Activated T-cell treated with anti-CD3 and anti-CD28 coated beads, Interleukin-2, amount 50 U/mL, for 72 hours (primary cell): ENCODE data around the gene PTGR1. TPM values are rescaled to one million over a fixed set of nuclear protein-coding genes. Genes with fewer than 3 reads are reported as not detected.
"Not testable (repeated sequence)": the region's sequence is repeated elsewhere in the genome, so short reads cannot be mapped to it uniquely, and the experiment has no call there.

ENCODE experiments used
- ATAC-seq, 2 donors: fragments of 150-1000 bp; cut with Tn5 transposase; replicated peaks in 1 of 2; 2 replicates each; pipeline ENCODE4 v1.10.0; 2021; ENCODE audit warnings: moderate library complexity in 2 of 2, mild to moderate bottlenecking in 1 of 2
- DNase-seq, 2 donors: peaks; one replicate each; pipeline ENCODE4 v3.0.0; 2021 to 2022; ENCODE audit warnings: mixed read lengths in 1 of 2
- H3K27ac Mint-ChIP-seq: one replicate; pipeline ENCODE4 v1.8.0; 2022; ENCODE audit warnings: mild to moderate bottlenecking, moderate library complexity, mixed read lengths
- H3K27me3 Mint-ChIP-seq: one replicate; pipeline ENCODE4 v1.8.0; 2022; ENCODE audit warnings: low read depth, mixed read lengths
- H3K36me3 Mint-ChIP-seq, 2 donors: one replicate each; pipeline ENCODE4 v1.8.0; 2022; ENCODE audit warnings: mixed read lengths in 2 of 2, mild to moderate bottlenecking in 1 of 2; ENCODE audit not compliant: insufficient read depth in 2 of 2
- H3K4me1 Mint-ChIP-seq: one replicate; pipeline ENCODE4 v1.8.0; 2022; ENCODE audit warnings: low read depth, mixed read lengths
- H3K4me3 Mint-ChIP-seq, 2 donors: one replicate each; pipeline ENCODE4 v1.8.0; 2022; ENCODE audit warnings: mild to moderate bottlenecking in 2 of 2, mixed read lengths in 2 of 2, moderate library complexity in 2 of 2
- H3K9me3 Mint-ChIP-seq, 2 donors: one replicate each; pipeline ENCODE4 v1.8.0; 2022; ENCODE audit warnings: mixed read lengths in 2 of 2
- total RNA-seq, 2 donors: library from RNA; stranded (reverse); gene quantifications; one replicate each; pipeline ENCODE4 v1.2.3, GENCODE V29; 2022

Gene PTGR1
- total RNA-seq, 2 donors from 2014 or later = 1.3 to 3.0 TPM

- peaks cover 3 to 4% of the 10 kb centered on the region in 2 donors for H3K36me3 Mint-ChIP-seq
Observed at GRCh38 chr9:111603041-111603440, 3.6 kb upstream of the PTGR1 start.

GRCh38 chr9:111601237-111602018 is 2.0 kb upstream of the PTGR1 start:
- Mint-ChIP-seq H3K27ac (no peak overlapping the region), H3K4me3 (no peak overlapping the region), H3K36me3 (peaks cover 3 to 4% of the 10 kb centered on the region in 2 donors), H3K27me3 (peaks cover 46% of the 10 kb centered on the region), H3K9me3 (no peaks in the 10 kb centered on the region), H3K4me1 (peaks cover 24% of the 10 kb centered on the region)
- ATAC-seq (no peak), DNase-seq (no peak)

More at GRCh38 chr9:111603041-111603440, 3.6 kb upstream of the PTGR1 start:
- ATAC-seq (no peak), DNase-seq (no peak)
- Mint-ChIP-seq H3K27me3 (peaks cover 37% of the 10 kb centered on the region), H3K9me3 (no peaks in the 10 kb centered on the region), H3K4me3 (no peak overlapping the region), H3K4me1 (peaks cover 17% of the 10 kb centered on the region), H3K27ac (no peak overlapping the region)

GRCh38 chr9:111599955-111600343 is 502 bp upstream of the PTGR1 start:
- no peak for DNase-seq
- no peaks in the 10 kb centered on the region for H3K9me3 Mint-ChIP-seq
- peaks cover 3 to 4% of the 10 kb centered on the region in 2 donors for H3K36me3 Mint-ChIP-seq
- ATAC-seq = no peak
- H3K4me3 Mint-ChIP-seq = peak overlapping the region; percentile 89 to 93
- H3K27ac Mint-ChIP-seq = no peak overlapping the region
- peaks cover 24% of the 10 kb centered on the region for H3K4me1 Mint-ChIP-seq
- peaks cover 46% of the 10 kb centered on the region for H3K27me3 Mint-ChIP-seq

- H3K4me1 Mint-ChIP-seq = peaks cover 24% of the 10 kb centered on the region
- DNase-seq (peak in 1 of 2 donors; percentile 7), ATAC-seq (peak; percentile 24 to 42)
- no peaks in the 10 kb centered on the region for H3K9me3 Mint-ChIP-seq
- H3K4me3 Mint-ChIP-seq = peak overlapping the region; percentile 89 to 93
- no peak overlapping the region for H3K27ac Mint-ChIP-seq
- peaks cover 3 to 4% of the 10 kb centered on the region in 2 donors for H3K36me3 Mint-ChIP-seq
- peaks cover 43% of the 10 kb centered on the region for H3K27me3 Mint-ChIP-seq
Observed at GRCh38 chr9:111598733-111599091, 735 bp downstream of the PTGR1 start.

GRCh38 chr9:111597852-111598732 is 1.4 kb downstream of the PTGR1 start:
- peaks cover 40% of the 10 kb centered on the region for H3K27me3 Mint-ChIP-seq
- H3K4me3 Mint-ChIP-seq = peak overlapping the region; percentile 89 to 93
- ATAC-seq (peak; percentile 64 to 71), DNase-seq (peak; percentile 66)
- no peaks in the 10 kb centered on the region for H3K9me3 Mint-ChIP-seq
- peaks cover 3 to 4% of the 10 kb centered on the region in 2 donors for H3K36me3 Mint-ChIP-seq
- peaks cover 24% of the 10 kb centered on the region for H3K4me1 Mint-ChIP-seq
- no peak overlapping the region for H3K27ac Mint-ChIP-seq

GRCh38 chr9:111588846-111589245 is 10.6 kb downstream of the PTGR1 start:
- H3K4me1 Mint-ChIP-seq = no peaks in the 10 kb centered on the region
- peaks cover 13% of the 10 kb centered on the region for H3K27me3 Mint-ChIP-seq
- no peak for DNase-seq
- H3K4me3 Mint-ChIP-seq = no peak overlapping the region
- no peaks in the 10 kb centered on the region for H3K36me3 Mint-ChIP-seq
- peaks cover 0 to 2% of the 10 kb centered on the region in 2 donors for H3K9me3 Mint-ChIP-seq
- H3K27ac Mint-ChIP-seq = no peak overlapping the region
- no peak for ATAC-seq

- ATAC-seq (no peak), DNase-seq (no peak)
- H3K4me1 Mint-ChIP-seq = no peaks in the 10 kb centered on the region
- H3K27ac Mint-ChIP-seq = no peak overlapping the region
- no peaks in the 10 kb centered on the region for H3K36me3 Mint-ChIP-seq
- no peak overlapping the region for H3K4me3 Mint-ChIP-seq
- peaks cover 0 to 2% of the 10 kb centered on the region in 2 donors for H3K9me3 Mint-ChIP-seq
- peaks cover 13% of the 10 kb centered on the region for H3K27me3 Mint-ChIP-seq
Observed at GRCh38 chr9:111586378-111586777, 13.1 kb downstream of the PTGR1 start.

- Mint-ChIP-seq H3K4me1 (peaks cover 5% of the 10 kb centered on the region), H3K4me3 (no peak overlapping the region)
- no peak for DNase-seq
Observed at GRCh38 chr9:111582888-111583287, 16.6 kb downstream of the PTGR1 start.

GRCh38 chr9:111572950-111573604 is 26.4 kb downstream of the PTGR1 start:
- ATAC-seq = no peak
- H3K36me3 Mint-ChIP-seq = peaks cover 9 to 15% of the 10 kb centered on the region in 2 donors
- no peaks in the 10 kb centered on the region for H3K27me3 Mint-ChIP-seq
- no peak overlapping the region for H3K4me3 Mint-ChIP-seq
- peaks cover 7 to 17% of the 10 kb centered on the region in 2 donors for H3K9me3 Mint-ChIP-seq
- DNase-seq = no peak
- no peaks in the 10 kb centered on the region for H3K4me1 Mint-ChIP-seq
- no peak overlapping the region for H3K27ac Mint-ChIP-seq

More at GRCh38 chr9:111582888-111583287, 16.6 kb downstream of the PTGR1 start:
- H3K27me3 Mint-ChIP-seq = peaks cover 18% of the 10 kb centered on the region
- H3K9me3 Mint-ChIP-seq = peaks cover 0 to 2% of the 10 kb centered on the region in 2 donors
- no peak for ATAC-seq
- H3K36me3 Mint-ChIP-seq = no peaks in the 10 kb centered on the region
- H3K27ac Mint-ChIP-seq = no peak overlapping the region

- H3K27me3 Mint-ChIP-seq, H3K4me3 Mint-ChIP-seq, H3K27ac Mint-ChIP-seq, H3K4me1 Mint-ChIP-seq, ATAC-seq, DNase-seq: not testable (repeated sequence)
- Mint-ChIP-seq H3K9me3 (peaks cover 14 to 19% of the 10 kb centered on the region in 2 donors), H3K36me3 (peaks cover 13 to 20% of the 10 kb centered on the region in 2 donors)
Observed at GRCh38 chr9:111568127-111568526, 31.3 kb downstream of the PTGR1 start.

GRCh38 chr9:111566234-111566633 is 33.2 kb downstream of the PTGR1 start:
- DNase-seq (no peak), ATAC-seq (no peak)
- H3K4me3 Mint-ChIP-seq = no peak overlapping the region
- H3K9me3 Mint-ChIP-seq = peaks cover 14 to 17% of the 10 kb centered on the region in 2 donors
- no peaks in the 10 kb centered on the region for H3K27me3 Mint-ChIP-seq
- H3K36me3 Mint-ChIP-seq = peaks cover 13 to 20% of the 10 kb centered on the region in 2 donors
- H3K27ac Mint-ChIP-seq = no peak overlapping the region
- H3K4me1 Mint-ChIP-seq = no peaks in the 10 kb centered on the region

- Mint-ChIP-seq H3K4me1 (no peaks in the 10 kb centered on the region), H3K9me3 (peaks cover 4 to 16% of the 10 kb centered on the region in 2 donors), H3K36me3 (peaks cover 11 to 12% of the 10 kb centered on the region in 2 donors), H3K27me3 (no peaks in the 10 kb centered on the region), H3K27ac (no peak overlapping the region), H3K4me3 (no peak overlapping the region)
- DNase-seq (no peak), ATAC-seq (no peak)
Observed at GRCh38 chr9:111561165-111561719, 38.2 kb downstream of the PTGR1 start.
